HG02678 (cell line): ENCODE results near the gene CSE1L.
"Not testable (repeated sequence)": the region's sequence is repeated elsewhere in the genome, so short reads cannot be mapped to it uniquely, and the experiment has no call there.

Source experiments
- ATAC-seq: cut with Tn5 transposase; IDR thresholded peaks from one replicate; pipeline ENCODE4 v1.9.1; 2021; ENCODE audit warnings: mild to moderate bottlenecking, moderate library complexity; ENCODE audit not compliant: unreplicated experiment

The CSE1L gene, protein sequence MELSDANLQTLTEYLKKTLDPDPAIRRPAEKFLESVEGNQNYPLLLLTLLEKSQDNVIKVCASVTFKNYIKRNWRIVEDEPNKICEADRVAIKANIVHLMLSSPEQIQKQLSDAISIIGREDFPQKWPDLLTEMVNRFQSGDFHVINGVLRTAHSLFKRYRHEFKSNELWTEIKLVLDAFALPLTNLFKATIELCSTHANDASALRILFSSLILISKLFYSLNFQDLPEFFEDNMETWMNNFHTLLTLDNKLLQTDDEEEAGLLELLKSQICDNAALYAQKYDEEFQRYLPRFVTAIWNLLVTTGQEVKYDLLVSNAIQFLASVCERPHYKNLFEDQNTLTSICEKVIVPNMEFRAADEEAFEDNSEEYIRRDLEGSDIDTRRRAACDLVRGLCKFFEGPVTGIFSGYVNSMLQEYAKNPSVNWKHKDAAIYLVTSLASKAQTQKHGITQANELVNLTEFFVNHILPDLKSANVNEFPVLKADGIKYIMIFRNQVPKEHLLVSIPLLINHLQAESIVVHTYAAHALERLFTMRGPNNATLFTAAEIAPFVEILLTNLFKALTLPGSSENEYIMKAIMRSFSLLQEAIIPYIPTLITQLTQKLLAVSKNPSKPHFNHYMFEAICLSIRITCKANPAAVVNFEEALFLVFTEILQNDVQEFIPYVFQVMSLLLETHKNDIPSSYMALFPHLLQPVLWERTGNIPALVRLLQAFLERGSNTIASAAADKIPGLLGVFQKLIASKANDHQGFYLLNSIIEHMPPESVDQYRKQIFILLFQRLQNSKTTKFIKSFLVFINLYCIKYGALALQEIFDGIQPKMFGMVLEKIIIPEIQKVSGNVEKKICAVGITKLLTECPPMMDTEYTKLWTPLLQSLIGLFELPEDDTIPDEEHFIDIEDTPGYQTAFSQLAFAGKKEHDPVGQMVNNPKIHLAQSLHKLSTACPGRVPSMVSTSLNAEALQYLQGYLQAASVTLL

GRCh38 chr20:49046087-49046900 lies at the start of gene CSE1L:
TSS of gene CSE1L (plus strand) at chr20:49046312. CDS start at chr20:49058464, 12,152 bp downstream.
- ATAC-seq = peak; percentile 88

GRCh38 chr20:48999890-49000870 lies 45.9 kb upstream of the CSE1L start:
- ATAC-seq = no peak

DNA sequence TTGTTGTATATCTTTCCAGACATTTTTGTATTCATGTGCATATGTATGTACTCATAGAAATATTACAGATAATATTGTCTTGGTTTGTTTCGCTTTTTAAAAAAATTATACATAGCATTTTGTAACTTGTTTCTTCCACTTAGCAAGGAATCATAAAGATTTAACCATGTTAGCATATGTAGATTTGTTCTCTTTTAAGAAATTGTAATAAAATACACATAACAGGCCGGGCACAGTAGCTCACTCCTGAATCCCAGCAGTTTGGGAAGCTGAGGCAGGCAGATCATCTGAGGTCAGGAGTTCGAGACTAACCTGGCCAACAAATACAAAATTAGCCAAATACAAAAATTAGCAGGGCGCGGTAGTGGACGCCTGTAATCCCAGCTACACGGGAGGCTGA lies 44.4 kb upstream of the CSE1L start:
- no peak for ATAC-seq

DNA sequence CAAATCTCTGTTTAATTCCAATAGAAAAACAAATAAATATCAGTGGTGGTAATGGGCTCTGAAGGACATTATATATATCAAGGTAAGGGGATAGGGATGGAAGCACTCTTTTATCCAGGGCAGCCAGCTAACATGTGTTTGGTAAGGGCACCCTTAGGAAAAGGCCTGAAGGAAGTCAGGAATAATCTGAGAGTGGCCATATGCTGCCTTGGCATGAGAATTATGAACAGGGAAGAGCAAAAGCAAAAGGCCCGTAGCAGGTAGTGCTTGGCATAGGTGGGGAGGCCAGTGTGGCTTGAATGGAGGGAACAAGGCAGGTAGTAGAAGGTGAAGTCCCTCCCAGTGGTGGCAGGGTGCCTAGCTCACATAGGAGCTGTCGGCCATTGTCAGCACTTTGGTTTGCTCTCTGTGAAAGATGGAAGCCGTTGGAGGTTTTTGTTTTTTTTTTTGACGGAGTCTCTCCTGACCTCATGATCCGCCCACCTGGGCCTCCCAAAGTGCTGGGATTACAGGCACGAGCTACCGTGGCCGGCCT lies 39.6 kb upstream of the CSE1L start:
- ATAC-seq = no peak

DNA sequence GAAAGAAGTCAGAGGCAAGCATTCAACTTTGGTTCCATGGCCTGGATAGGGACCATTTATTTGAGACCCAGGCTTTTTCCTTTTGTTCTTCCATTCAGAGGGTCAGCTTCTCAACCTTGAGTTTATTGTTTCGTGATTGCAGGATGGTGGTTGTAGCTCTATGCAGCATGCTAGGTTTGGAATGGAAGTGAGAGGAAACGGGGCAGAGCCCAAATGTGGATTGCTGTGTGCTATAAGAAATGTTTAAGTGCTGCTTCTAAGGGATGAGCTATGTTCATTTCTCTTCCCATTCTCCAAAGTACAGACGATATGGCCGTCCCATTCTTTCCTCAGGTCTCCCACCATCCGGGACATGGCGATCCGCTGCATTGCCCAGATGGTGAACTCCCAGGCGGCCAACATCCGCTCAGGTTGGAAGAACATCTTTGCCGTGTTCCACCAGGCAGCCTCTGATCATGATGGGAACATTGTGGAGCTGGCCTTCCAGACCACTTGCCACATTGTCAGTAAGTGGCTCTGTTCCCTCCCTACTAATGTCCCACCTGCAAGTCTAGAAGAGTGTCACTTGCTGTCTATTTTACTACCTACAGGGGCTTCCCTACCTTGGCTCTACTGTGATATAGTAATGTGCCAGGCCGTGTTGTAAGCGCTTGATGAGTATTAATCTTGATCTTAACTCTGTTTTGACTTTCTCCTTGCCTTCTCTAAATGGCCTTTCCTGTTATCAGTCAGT lies 36.0 kb upstream of the CSE1L start:
- ATAC-seq = no peak

GRCh38 chr20:49024220-49024619 lies 21.9 kb upstream of the CSE1L start:
- no peak for ATAC-seq

GRCh38 chr20:49028177-49028576 lies 17.9 kb upstream of the CSE1L start:
- not testable (repeated sequence) for ATAC-seq

DNA sequence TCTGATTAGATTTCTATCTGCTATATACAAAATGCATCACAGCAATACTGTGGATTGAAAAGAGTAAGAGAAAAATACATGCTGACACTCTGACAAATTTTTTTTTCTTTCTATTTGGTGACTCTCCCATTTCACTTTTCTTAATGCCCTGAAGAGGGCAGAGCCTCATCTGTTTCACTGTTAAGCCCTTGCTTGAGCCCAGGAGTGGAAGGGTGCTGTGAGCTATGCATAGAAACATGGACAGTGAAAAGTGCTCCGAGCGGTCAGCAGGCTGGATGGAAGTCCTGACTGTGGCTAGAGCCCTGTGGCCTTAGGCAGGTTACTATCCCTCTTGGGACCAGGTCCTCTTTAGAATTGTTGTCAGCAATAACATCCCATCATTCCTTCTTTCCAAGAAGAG lies 17.4 kb upstream of the CSE1L start:
- no peak for ATAC-seq

DNA sequence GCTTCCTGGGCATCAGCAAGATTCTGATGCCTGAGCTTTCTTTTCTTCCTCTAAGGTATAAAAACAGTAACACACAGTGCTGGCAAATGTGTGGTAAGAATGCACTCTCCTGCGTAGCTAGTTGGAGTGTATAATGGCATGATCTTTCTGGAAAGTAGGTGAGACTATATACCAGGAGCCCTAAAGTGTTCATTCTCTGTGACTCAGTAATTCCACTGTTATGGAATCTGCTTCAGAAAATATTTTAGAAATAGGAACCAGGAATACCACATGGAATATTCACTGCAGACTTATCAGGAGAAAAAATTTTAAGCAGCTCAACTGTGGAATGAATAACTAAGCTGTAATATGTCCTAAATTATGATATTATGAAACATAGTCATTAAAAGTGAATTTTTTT lies 16.9 kb upstream of the CSE1L start:
- no peak for ATAC-seq

- ATAC-seq = no peak
Observed at GRCh38 chr20:49030954-49031619, 15.0 kb upstream of the CSE1L start.

DNA sequence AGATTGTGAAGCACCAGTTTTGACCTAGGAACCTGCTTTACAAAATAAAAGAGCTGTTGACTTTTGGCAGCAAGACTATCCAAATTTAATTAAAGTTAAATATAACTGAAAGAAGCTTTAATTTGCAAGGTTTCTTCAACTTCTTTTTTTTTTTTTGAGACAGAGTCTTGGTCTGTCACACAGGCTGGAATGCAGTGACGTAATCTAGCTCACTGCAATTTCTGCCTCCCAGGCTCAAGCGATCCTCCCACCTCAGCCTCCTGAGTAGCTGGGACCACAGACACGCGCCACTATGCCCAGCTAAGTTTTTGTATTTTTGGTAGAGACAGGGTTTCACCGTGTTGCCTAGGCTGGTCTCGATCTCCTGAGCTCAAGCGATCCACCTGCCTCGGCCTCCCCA lies 13.7 kb upstream of the CSE1L start:
- no peak for ATAC-seq

DNA sequence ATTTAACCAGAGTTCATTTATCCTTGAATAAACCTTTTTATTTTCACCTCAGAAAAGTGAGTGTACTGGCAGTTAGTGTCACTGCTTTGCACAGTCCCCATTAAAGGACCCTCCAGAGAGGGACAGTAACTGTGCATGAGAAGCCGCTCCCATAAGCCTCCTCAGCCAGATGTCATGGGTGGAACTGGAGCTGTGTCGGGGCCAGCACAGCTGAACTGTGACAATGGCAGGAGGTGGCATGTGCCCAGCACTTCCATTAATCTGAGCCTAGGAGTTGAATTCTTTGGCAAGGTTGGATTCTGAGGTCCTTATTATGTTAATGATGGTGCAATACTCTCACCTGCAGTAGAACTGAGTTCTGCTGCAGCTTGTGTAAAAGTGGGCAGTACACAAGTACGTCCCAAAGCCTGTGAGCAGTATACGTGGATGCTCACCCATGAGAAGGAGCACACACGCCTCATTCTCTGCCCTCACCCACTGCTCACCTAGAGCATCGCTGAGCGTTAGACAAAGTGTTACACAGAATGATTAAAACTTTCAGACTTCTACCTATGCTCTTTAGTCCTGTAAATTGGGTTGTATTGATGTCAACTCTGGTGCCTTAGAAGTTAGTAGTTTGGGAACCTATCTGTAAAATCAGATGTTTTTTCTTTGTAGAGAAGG lies 11.9 kb upstream of the CSE1L start:
- ATAC-seq = no peak

- no peak for ATAC-seq
Observed at GRCh38 chr20:49037962-49038387, 8.1 kb upstream of the CSE1L start.

GRCh38 chr20:49039854-49040253 lies 6.3 kb upstream of the CSE1L start:
- ATAC-seq = no peak

GRCh38 chr20:49043000-49043399 lies 3.1 kb upstream of the CSE1L start:
- ATAC-seq = no peak

- ATAC-seq = peak; percentile 4
Observed at GRCh38 chr20:49045440-49046086, 549 bp upstream of the CSE1L start.

DNA sequence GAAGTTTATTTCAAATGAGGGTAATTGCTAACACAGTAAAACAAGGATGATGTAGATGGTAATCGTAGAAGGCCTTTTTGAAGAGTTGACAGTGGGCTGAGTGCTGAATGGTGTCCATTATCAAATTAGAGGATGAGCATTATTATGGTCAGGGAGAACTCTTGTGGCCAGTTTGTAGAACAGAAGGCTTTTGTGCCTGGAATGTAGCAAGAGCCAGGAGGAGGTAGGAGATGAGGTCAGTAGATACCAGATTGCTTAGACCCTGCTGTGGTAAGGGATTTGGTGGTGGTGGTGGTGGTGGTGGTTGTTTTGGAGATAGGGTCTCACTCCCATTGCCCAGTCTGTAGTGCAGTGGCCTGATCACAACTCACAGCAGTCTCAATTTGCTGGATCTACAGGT lies 6.2 kb downstream of the CSE1L start:
- no peak for ATAC-seq
